ENCODE results near the gene DNAI4. TPM values are rescaled to one million over a fixed set of nuclear protein-coding genes. Genes with fewer than 3 reads are reported as not detected.

The DNAI4 gene
- total RNA-seq, 1 experiment from 2014 or later: 3.9 TPM

GRCh38 chr1:66889030-66889429 lies 35.6 kb downstream of the DNAI4 start:
- Histone ChIP-seq H3K36me3 (ENCODE audit: control insufficient read depth in 1 of 2, insufficient read depth in 2 of 2, low read length in 2 of 2) (no peaks in the 10 kb centered on the region), H3K4me3 (replicated peaks in 1 of 2; ENCODE audit: low read depth in 1 of 2, low read length in 2 of 2) (no peak overlapping the region), H3K27ac (ENCODE audit: low read depth, low read length) (no peak overlapping the region), H3K9ac (ENCODE audit: low read length) (no peak overlapping the region), H4K20me1 (ENCODE audit: insufficient read depth) (no peaks in the 10 kb centered on the region), H3K79me2 (ENCODE audit: insufficient read depth, low read length) (no peaks in the 10 kb centered on the region), H3K9me2 (ENCODE audit: insufficient read depth) (no peaks in the 10 kb centered on the region), H2AFZ (ENCODE audit: low read depth, low read length, poor library complexity, severe bottlenecking) (no peak overlapping the region), H3K4me1 (ENCODE audit: control insufficient read depth in 1 of 2, insufficient read depth in 2 of 2, low read length in 2 of 2) (no peaks in the 10 kb centered on the region), H3K4me2 (ENCODE audit: low read length) (no peak overlapping the region), H3K9me3 (ENCODE audit: control insufficient read depth in 1 of 2, insufficient read depth in 1 of 2, low read depth in 1 of 2, low read length in 2 of 2) (no peaks in the 10 kb centered on the region), H3K27me3 (ENCODE audit: insufficient read depth, low read length) (no peaks in the 10 kb centered on the region)
- BruUV-seq (replicated peaks): no TSS peak
- intact Hi-C loops (cut with micrococcal nuclease): no loop called here
- RAD21 ChIA-PET (ENCODE audit: low non-redundant PET in 1 of 2, low total read pairs in 2 of 2, uncharacterized antibody in 2 of 2, unreplicated experiment in 2 of 2): no interaction called here
- CTCF ChIA-PET: no interaction called here
- DNase-seq (ENCODE audit: low read depth, low spot score) (no peak), ATAC-seq (no peak)
- POLR2A ChIA-PET: no interaction called here
- TF ChIP-seq ZNF274 (IDR thresholded peaks at IDR 0.05; ENCODE audit: low read depth, low read length) (no peak), SIN3A (IDR thresholded peaks at IDR 0.05; ENCODE audit: low read depth) (no peak), ELF1 (IDR thresholded peaks at IDR 0.05; ENCODE audit: borderline replicate concordance, low read depth) (no peak), RAD21 (IDR thresholded peaks at IDR 0.05; ENCODE audit: low read depth) (no peak), ZFX (IDR thresholded peaks at IDR 0.05) (no peak), POLR2A (IDR thresholded peaks at IDR 0.05; ENCODE audit: borderline replicate concordance, extremely low read depth, insufficient read depth, insufficient read length) (no peak), EZH2phosphoT487 (IDR thresholded peaks at IDR 0.05; ENCODE audit: borderline replicate concordance) (no peak), CTCF (IDR thresholded peaks at IDR 0.05 in 2 of 3, conservative IDR thresholded peaks at IDR 0.05 in 1 of 3; ENCODE audit: borderline replicate concordance in 1 of 3, insufficient read depth in 1 of 3, low read depth in 2 of 3, low read length in 2 of 3) (no peak)
- TF ChIP-seq, protein P1, sequence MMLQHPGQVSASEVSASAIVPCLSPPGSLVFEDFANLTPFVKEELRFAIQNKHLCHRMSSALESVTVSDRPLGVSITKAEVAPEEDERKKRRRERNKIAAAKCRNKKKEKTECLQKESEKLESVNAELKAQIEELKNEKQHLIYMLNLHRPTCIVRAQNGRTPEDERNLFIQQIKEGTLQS (IDR thresholded peaks at IDR 0.05): no peak
- TF ChIP-seq, protein P2, sequence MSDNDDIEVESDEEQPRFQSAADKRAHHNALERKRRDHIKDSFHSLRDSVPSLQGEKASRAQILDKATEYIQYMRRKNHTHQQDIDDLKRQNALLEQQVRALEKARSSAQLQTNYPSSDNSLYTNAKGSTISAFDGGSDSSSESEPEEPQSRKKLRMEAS (IDR thresholded peaks at IDR 0.05): no peak
